Measurements from ENCODE around the gene PLXNB1. TPM values are rescaled to one million over a fixed set of nuclear protein-coding genes. Genes with fewer than 3 reads are reported as not detected.

Gene PLXNB1
- total and polyA plus RNA-seq, 12 donors: 3.4 to 115 (median 13.7) TPM

DNA sequence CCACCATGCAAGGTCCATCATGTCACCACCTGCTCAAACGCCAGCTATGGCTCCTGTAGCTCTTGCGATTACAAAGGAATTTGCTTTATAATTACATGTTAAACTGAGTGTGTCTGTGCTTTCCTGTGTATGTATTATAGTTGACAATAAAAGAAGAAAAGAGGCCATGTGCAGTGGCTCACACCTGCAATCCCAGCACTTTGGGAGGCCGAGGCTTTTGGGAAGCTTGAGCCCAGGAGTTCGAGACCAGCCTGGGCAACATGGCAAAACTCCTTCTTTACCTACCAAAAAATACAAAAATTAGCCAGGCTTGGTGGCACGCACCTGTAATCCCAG is 43.7 kb upstream of the PLXNB1 start:
- Histone ChIP-seq H3K36me3 (replicated peaks in 1 of 2) (peaks cover 0 to 11% of the 10 kb centered on the region in 2 donors), H3K9me3 (replicated peaks in 1 of 3) (no peaks in the 10 kb centered on the region), H3K27ac (peak overlapping the region; percentile 79 to 100 (median 95)), H3K27me3 (no peaks in the 10 kb centered on the region), H3K4me3 (no peak overlapping the region), H3K4me1 (replicated peaks in 1 of 2) (peaks cover 18 to 52% of the 10 kb centered on the region in 2 donors)
- intact Hi-C loops (cut with DNase I): no loop called here
- no peak for DNase-seq
- WGBS, 4 donors: 71 to 81% (median 76%) methylated on average over 5 of the region's 5 CpGs
- TF ChIP-seq, protein P1, sequence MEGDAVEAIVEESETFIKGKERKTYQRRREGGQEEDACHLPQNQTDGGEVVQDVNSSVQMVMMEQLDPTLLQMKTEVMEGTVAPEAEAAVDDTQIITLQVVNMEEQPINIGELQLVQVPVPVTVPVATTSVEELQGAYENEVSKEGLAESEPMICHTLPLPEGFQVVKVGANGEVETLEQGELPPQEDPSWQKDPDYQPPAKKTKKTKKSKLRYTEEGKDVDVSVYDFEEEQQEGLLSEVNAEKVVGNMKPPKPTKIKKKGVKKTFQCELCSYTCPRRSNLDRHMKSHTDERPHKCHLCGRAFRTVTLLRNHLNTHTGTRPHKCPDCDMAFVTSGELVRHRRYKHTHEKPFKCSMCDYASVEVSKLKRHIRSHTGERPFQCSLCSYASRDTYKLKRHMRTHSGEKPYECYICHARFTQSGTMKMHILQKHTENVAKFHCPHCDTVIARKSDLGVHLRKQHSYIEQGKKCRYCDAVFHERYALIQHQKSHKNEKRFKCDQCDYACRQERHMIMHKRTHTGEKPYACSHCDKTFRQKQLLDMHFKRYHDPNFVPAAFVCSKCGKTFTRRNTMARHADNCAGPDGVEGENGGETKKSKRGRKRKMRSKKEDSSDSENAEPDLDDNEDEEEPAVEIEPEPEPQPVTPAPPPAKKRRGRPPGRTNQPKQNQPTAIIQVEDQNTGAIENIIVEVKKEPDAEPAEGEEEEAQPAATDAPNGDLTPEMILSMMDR (IDR thresholded peaks at IDR 0.05): no peak
- TF ChIP-seq POLR2A (IDR thresholded peaks at IDR 0.05): no peak

DNA sequence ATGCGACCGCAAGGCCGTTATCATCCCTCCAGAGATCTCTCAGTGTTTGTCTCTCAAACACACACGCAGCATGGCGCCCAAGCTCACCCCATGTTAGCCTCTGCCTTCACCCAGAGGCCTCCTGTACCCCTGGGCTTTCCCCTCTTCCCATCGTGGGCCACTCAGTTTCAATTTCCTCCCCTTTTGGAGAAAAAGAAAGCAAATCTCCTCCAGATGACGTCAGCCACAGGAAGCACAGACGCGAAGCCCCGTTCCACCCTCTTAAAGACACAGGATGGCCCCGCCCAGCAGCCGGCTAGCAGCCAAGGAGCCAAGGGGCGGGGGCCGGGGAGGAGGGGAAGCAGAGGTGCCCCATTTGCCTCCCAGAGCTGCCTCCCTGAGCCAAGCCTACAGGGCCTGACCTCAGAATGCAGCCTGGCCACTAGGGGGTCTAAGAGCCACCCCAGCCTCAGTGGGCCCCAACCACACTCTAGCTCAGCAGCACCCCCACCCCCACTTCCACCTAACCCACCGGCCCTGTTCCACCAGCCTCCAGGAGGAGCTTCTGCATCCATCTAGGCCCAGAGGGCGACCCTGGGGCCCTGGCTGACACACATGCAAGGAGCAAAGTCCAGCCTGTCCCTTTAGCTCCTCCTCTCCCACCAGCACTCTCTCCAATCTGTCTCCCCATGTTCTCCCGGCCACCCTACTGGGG is 43.2 kb upstream of the PLXNB1 start:
- DNase-seq: peak; percentile 90 to 96 (median 94)
- H3K4me3 ChIP-seq: peak overlapping the region; percentile 7 to 87 (median 76)
- H3K4me1 ChIP-seq (replicated peaks in 1 of 2): peaks cover 18 to 57% of the 10 kb centered on the region in 2 donors
- peak overlapping the region; percentile 79 to 100 (median 95) for H3K27ac ChIP-seq
- intact Hi-C loops (cut with DNase I): no loop called here
- 3 to 4% (median 3%) methylated on average over 7 to 17 of the region's 17 CpGs for WGBS, 4 donors
- H3K9me3 ChIP-seq (replicated peaks in 1 of 3): no peaks in the 10 kb centered on the region
- H3K36me3 ChIP-seq (replicated peaks in 1 of 2): peaks cover 0 to 17% of the 10 kb centered on the region in 2 donors
- no peaks in the 10 kb centered on the region for H3K27me3 ChIP-seq
- TF ChIP-seq POLR2A (IDR thresholded peaks at IDR 0.05): peak; percentile 40 to 82
- TF ChIP-seq, protein P1 (IDR thresholded peaks at IDR 0.05): peak; percentile 11 to 58 (median 42)

DNA sequence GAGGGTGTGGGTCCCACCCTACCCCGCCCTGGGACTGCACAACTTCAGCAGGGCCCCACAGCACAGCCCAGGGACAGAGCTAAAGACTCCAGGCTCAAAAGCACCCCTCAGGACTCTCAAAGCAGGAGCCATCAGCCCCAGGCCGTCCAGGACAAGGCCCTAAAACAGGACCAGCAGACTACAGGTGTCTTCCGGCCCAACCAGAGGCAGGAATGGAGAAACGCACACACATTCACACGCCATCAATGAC is 42.7 kb upstream of the PLXNB1 start:
- 0 to 4% (median 1%) methylated on average over 4 to 5 of the region's 5 CpGs for WGBS, 4 donors
- no peaks in the 10 kb centered on the region for H3K9me3 ChIP-seq (replicated peaks in 1 of 3)
- H3K4me1 ChIP-seq (replicated peaks in 1 of 2): peaks cover 21 to 62% of the 10 kb centered on the region in 2 donors
- peaks cover 0 to 21% of the 10 kb centered on the region in 2 donors for H3K36me3 ChIP-seq (replicated peaks in 1 of 2)
- TF ChIP-seq POLR2A (IDR thresholded peaks at IDR 0.05): no peak
- TF ChIP-seq, protein P1 (IDR thresholded peaks at IDR 0.05): no peak
- peak overlapping the region; percentile 7 to 87 (median 76) for H3K4me3 ChIP-seq
- no peaks in the 10 kb centered on the region for H3K27me3 ChIP-seq
- no peak for DNase-seq
- peak overlapping the region; percentile 79 to 100 (median 95) for H3K27ac ChIP-seq
- intact Hi-C loops (cut with DNase I): no loop called here

DNA sequence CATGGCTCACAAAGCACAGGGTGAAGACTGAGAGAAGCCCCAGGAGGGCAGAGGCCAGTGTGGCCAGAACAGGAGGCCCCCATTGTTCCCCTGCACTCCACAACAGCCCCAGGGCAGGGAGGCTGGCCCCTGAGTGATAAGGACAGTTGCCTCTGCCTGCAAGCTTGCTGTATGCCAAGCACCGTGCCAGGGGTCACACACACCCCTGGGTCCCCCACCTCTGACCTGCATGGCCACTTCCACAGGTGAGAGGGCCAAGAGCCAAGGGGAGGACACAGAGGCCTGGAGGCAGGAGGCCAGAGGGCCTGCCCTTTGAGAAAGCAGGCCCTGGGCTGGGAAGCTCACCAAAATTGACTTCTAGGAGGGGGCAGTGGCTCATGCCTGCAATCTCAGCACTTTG is 40.4 kb upstream of the PLXNB1 start:
- WGBS, 4 donors: 17 to 40% (median 33%) methylated on average over 1 of the region's 1 CpG; no CpG with 5 or more reads in 1 of the 4 donors
- peaks cover 41 to 77% of the 10 kb centered on the region in 2 donors for H3K4me1 ChIP-seq (replicated peaks in 1 of 2)
- no peak overlapping the region for H3K4me3 ChIP-seq
- intact Hi-C loops (cut with DNase I): no loop called here
- no peaks in the 10 kb centered on the region for H3K9me3 ChIP-seq (replicated peaks in 1 of 3)
- TF ChIP-seq, protein P1 (IDR thresholded peaks at IDR 0.05): no peak
- no peak for TF ChIP-seq POLR2A (IDR thresholded peaks at IDR 0.05)
- H3K36me3 ChIP-seq (replicated peaks in 1 of 2): peaks cover 0 to 25% of the 10 kb centered on the region in 2 donors
- peak in 1 of 7 donors; percentile 51 for DNase-seq
- H3K27ac ChIP-seq: peak overlapping the region in 2 of 5 donors; percentile 44 to 98
- H3K27me3 ChIP-seq: no peaks in the 10 kb centered on the region
